A673 (cell line): ENCODE data around the gene LHPP. TPM values are rescaled to one million over a fixed set of nuclear protein-coding genes. Genes with fewer than 3 reads are reported as not detected.

Experiments used
- BruUV-seq: library from RNA; stranded (reverse); fragments of 400-500 nt; replicated peaks from 2 replicates; lab custom pipeline; 2021; lab: Mats Ljungman, UMichigan
- CTCF ChIA-PET: fragments of 300-600 bp; sonication (Branson Sonifier 250); formaldehyde crosslinking; loops from one replicate; lab custom pipeline; 2022; ENCODE audit warnings: antibody characterized with exemption; lab: Charles Lee
- POLR2A ChIA-PET: fragments of 300-600 bp; sonication (Branson Sonifier 250); formaldehyde crosslinking; loops from one replicate; lab custom pipeline; 2022; ENCODE audit warnings: antibody characterized with exemption; ENCODE audit not compliant: low non-redundant PET; lab: Charles Lee
- DNase-seq: peaks from one replicate; pipeline ENCODE4 v3.0.0-alpha.2; 2015; ENCODE audit warnings: low spot score
- H3K27ac ChIP-seq: fragments of 200-600 bp; sonication (generic); 2 replicates; pipeline ENCODE4 v1.5.1; 2016; ENCODE audit warnings: mixed run types, low read depth, mild to moderate bottlenecking, mixed read lengths, antibody characterized with exemption, low read length; ENCODE audit not compliant: poor library complexity, severe bottlenecking
- H3K27me3 ChIP-seq: fragments of 200-600 bp; sonication (generic); replicated peaks from 2 replicates; pipeline ENCODE4 v1.6.1; 2017; ENCODE audit warnings: mixed run types, low read depth, mild to moderate bottlenecking, mixed read lengths, antibody characterized with exemption, low read length; ENCODE audit not compliant: insufficient read depth, poor library complexity
- H3K36me3 ChIP-seq: fragments of 200-600 bp; sonication (generic); 2 replicates; pipeline ENCODE4 v1.6.1; 2016; ENCODE audit warnings: mixed run types, mild to moderate bottlenecking, mixed read lengths, antibody characterized with exemption, low read length; ENCODE audit not compliant: insufficient read depth, poor library complexity, severe bottlenecking
- H3K4me1 ChIP-seq: fragments of 200-600 bp; sonication (generic); 2 replicates; pipeline ENCODE4 v1.6.1; 2017; ENCODE audit warnings: mixed run types, mild to moderate bottlenecking, mixed read lengths, antibody characterized with exemption, low read length; ENCODE audit not compliant: insufficient read depth, poor library complexity, severe bottlenecking
- H3K4me3 ChIP-seq: fragments of 200-600 bp; sonication (generic); 2 replicates; pipeline ENCODE4 v1.5.1; 2016; ENCODE audit warnings: low read depth, mixed run types, mild to moderate bottlenecking, mixed read lengths, low read length; ENCODE audit not compliant: poor library complexity, severe bottlenecking
- H3K9me3 ChIP-seq: fragments of 200-600 bp; sonication (generic); 2 replicates; pipeline ENCODE4 v1.6.1; 2016; ENCODE audit warnings: mixed run types, low read depth, mild to moderate bottlenecking, mixed read lengths, antibody characterized with exemption, low read length; ENCODE audit not compliant: poor library complexity, severe bottlenecking
- EZH2 ChIP-seq: fragments of 200-600 bp; sonication (generic); IDR thresholded peaks from 2 replicates; pipeline ENCODE4 v1.6.1; 2017; ENCODE audit warnings: borderline replicate concordance, low read depth, mild to moderate bottlenecking, mixed read lengths, antibody characterized with exemption, low read length; ENCODE audit not compliant: poor library complexity, severe bottlenecking
- intact Hi-C: fragments of 100-400 bp; cut with micrococcal nuclease; formaldehyde crosslinking; loops from one replicate; pipeline ENCODE4 v1.10.0; 2022; ENCODE audit not compliant: unreplicated experiment
- total RNA-seq: library from RNA; stranded (reverse); gene quantifications from 2 replicates; pipeline ENCODE4 v1.2.3, GENCODE V29; 2021
- TF ChIP-seq, protein P1 (sequence below): fragments of 300-800, 200-600 bp; sonication (generic); conservative IDR thresholded peaks from 2 replicates; pipeline ENCODE4 v1.5.1; 2017; ENCODE audit warnings: low read depth, mild to moderate bottlenecking, antibody characterized with exemption, low read length, moderate library complexity, mixed read lengths

LHPP gene
- total RNA-seq, 1 experiment from 2014 or later, result 2.3 TPM

DNA sequence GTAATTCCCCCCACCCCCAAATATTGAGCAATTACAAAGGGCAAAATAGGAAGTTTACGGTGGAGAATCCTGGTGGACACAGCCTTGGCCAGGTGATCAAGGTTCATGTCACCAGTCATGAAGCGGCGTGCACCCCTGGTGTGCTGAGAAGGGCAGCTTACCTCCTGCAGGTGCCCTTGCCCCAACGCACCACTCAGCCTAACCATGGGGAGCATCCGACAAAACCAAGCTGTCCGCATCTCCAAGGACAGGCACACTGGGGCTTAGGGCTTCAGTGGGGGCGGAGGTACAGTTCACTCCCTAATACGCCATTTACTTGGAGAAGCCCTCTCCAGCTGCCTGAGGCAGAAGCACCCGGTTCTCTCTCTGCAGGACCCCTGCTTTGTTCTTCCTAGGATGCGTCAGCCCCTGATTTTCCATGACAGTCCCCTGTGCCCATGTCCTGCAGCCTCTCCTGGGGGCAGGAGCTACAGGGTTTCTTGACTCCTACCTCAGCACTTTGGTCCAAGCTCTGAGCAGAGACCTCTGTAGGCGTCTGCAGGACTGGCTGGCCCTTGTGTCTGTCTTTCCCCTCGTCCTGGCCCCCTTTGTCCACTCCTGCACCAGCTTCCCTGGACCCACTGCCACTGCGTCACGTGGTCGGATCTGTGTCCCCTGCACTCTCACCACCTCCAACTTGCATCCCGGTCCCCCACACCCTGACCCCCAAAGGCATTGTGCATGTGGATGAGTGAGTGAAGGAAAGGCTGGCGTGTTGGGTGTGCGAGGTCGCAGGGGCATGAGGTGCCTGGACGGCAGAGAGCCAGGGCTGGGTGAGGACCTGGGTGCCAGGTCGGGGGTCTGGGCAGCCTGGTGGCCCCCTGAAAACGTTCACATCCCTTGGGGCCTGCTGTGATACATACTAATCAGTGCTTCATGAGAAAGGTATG is 113.7 kb downstream of the LHPP start:
- DNase-seq, result no peak
- intact Hi-C loops, result no loop called here
- no peaks in the 10 kb centered on the region for H3K36me3 ChIP-seq
- no peaks in the 10 kb centered on the region for H3K27me3 ChIP-seq
- no peaks in the 10 kb centered on the region for H3K9me3 ChIP-seq
- ChIA-PET CTCF (no interaction called here), POLR2A (no interaction called here)
- H3K4me1 ChIP-seq, result no peaks in the 10 kb centered on the region
- H3K4me3 ChIP-seq, result no peak overlapping the region
- BruUV-seq, result no TSS peak
- TF ChIP-seq, protein P1, sequence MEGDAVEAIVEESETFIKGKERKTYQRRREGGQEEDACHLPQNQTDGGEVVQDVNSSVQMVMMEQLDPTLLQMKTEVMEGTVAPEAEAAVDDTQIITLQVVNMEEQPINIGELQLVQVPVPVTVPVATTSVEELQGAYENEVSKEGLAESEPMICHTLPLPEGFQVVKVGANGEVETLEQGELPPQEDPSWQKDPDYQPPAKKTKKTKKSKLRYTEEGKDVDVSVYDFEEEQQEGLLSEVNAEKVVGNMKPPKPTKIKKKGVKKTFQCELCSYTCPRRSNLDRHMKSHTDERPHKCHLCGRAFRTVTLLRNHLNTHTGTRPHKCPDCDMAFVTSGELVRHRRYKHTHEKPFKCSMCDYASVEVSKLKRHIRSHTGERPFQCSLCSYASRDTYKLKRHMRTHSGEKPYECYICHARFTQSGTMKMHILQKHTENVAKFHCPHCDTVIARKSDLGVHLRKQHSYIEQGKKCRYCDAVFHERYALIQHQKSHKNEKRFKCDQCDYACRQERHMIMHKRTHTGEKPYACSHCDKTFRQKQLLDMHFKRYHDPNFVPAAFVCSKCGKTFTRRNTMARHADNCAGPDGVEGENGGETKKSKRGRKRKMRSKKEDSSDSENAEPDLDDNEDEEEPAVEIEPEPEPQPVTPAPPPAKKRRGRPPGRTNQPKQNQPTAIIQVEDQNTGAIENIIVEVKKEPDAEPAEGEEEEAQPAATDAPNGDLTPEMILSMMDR, result no peak
- TF ChIP-seq EZH2, result no peak
- no peak overlapping the region for H3K27ac ChIP-seq

GRCh38 chr10:124576526-124577420 is 115.2 kb downstream of the LHPP start:
- BruUV-seq, result no TSS peak
- intact Hi-C loops, result no loop called here

DNA sequence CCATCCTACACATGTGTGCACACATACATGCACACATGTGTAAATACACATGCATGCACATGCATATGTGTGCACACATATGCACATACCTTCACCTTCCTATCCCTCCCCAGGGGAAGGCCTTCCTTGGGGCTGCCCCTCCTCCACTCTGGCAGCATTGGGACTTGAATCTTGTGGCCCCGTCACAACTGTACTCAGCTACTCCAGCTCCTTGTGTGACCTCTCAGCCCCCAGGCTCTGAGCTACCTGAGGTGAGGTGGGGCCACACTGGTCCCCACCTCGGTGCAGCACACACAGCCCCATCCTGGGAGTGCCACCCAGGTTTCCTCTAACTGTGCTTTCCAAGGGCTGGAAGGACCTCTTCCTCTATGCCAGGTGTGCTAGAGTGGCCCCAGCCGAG is 116.0 kb downstream of the LHPP start:
- ChIA-PET POLR2A (no interaction called here), CTCF (no interaction called here)
- no TSS peak for BruUV-seq
- TF ChIP-seq, protein P1, result no peak
- TF ChIP-seq EZH2, result no peak
- Histone ChIP-seq H3K9me3 (no peaks in the 10 kb centered on the region), H3K4me3 (no peak overlapping the region), H3K36me3 (no peaks in the 10 kb centered on the region), H3K4me1 (no peaks in the 10 kb centered on the region), H3K27ac (no peak overlapping the region), H3K27me3 (no peaks in the 10 kb centered on the region)
- DNase-seq, result no peak
- intact Hi-C loops, result no loop called here

More at GRCh38 chr10:124576526-124577420, 115.2 kb downstream of the LHPP start:
- DNase-seq, result no peak
- TF ChIP-seq, protein P1, result no peak
- no peak for TF ChIP-seq EZH2
- Histone ChIP-seq H3K27me3 (no peaks in the 10 kb centered on the region), H3K4me3 (no peak overlapping the region), H3K4me1 (no peaks in the 10 kb centered on the region), H3K27ac (no peak overlapping the region), H3K36me3 (no peaks in the 10 kb centered on the region), H3K9me3 (no peaks in the 10 kb centered on the region)
- ChIA-PET CTCF (no interaction called here), POLR2A (no interaction called here)
